K562 (cell line): ENCODE data around the gene GTSE1. TPM values are rescaled to one million over a fixed set of nuclear protein-coding genes. Genes with fewer than 3 reads are reported as not detected.

Experiments
- ATAC-seq: fragments of 200-7000 bp; cut with Tn5 transposase; 3 replicates; pipeline ENCODE4 v1.9.1; 2020; ENCODE audit warnings: moderate library complexity
- BruUV-seq: library from RNA; stranded (reverse); fragments of 400-500 nt; replicated peaks from 2 replicates; lab custom pipeline; 2021; lab: Mats Ljungman, UMichigan
- CTCF ChIA-PET: fragments of 300-600 bp; formaldehyde crosslinking; extraction: SDS; loops from one replicate; lab custom pipeline; 2021; ENCODE audit warnings: low intra/inter-chr PET ratio; lab: Yijun Ruan, JAX
- POLR2A ChIA-PET: fragments of 300-600, 350-650 bp; sonication (Branson Sonifier 250); formaldehyde crosslinking; extraction: SDS; loops from one replicate; lab custom pipeline; 2021; ENCODE audit warnings: antibody characterized with exemption, inconsistent platforms; lab: Yijun Ruan, JAX
- DNase-seq, 4 experiments: peaks; one replicate each; pipeline versions ENCODE4 v3.0.0 to v3.0.0-alpha.2; 2011 to 2018; ENCODE audit warnings: low spot score in 3 of 4, mixed read lengths in 3 of 4; ENCODE audit errors: extremely low read depth in 1 of 4
- FAIRE-seq: peaks from 2 replicates; lab custom pipeline; 2011; peaks lifted over from hg19 to GRCh38; lab: Jason Lieb, UNC
- H2AFZ ChIP-seq: 2 replicates; pipeline ENCODE4 v1.6.0; 2011; ENCODE audit warnings: low read depth, low read length, control low read depth, inconsistent platforms
- H3K27ac ChIP-seq: fragments of 200-600 bp; 3 replicates; pipeline ENCODE4 v1.8.0; 2011; ENCODE audit warnings: low read depth, mild to moderate bottlenecking, control low read depth, inconsistent platforms, low read length, moderate library complexity, mixed read lengths; ENCODE audit errors: extremely low read depth
- H3K27me3 ChIP-seq, 2 experiments: fragments of 300-600 bp in 1 of 2; 2 replicates in 1 of 2; 3 replicates in 1 of 2; pipeline versions ENCODE4 v1.6.0 to v1.8.0; 2011; ENCODE audit warnings: inconsistent platforms in 2 of 2, low read length in 2 of 2, mild to moderate bottlenecking in 1 of 2, mixed read lengths in 1 of 2, moderate library complexity in 1 of 2; ENCODE audit not compliant: control insufficient read depth in 2 of 2, insufficient read depth in 2 of 2
- H3K36me3 ChIP-seq: fragments of 300-600 bp; 3 replicates; pipeline ENCODE4 v1.8.0; 2011; ENCODE audit warnings: mild to moderate bottlenecking, low read length, inconsistent platforms; ENCODE audit not compliant: control insufficient read depth, insufficient read depth
- H3K4me1 ChIP-seq, 2 experiments: fragments of 200-600 bp in 1 of 2; replicated peaks in 1 of 2; 2 replicates in 1 of 2; 3 replicates in 1 of 2; pipeline versions ENCODE4 v1.5.1 to v1.8.0; 2011; ENCODE audit warnings: inconsistent platforms in 2 of 2, low read length in 2 of 2, mild to moderate bottlenecking in 1 of 2, mixed read lengths in 1 of 2, moderate library complexity in 1 of 2; ENCODE audit not compliant: control insufficient read depth in 2 of 2, insufficient read depth in 2 of 2
- H3K4me2 ChIP-seq: 2 replicates; pipeline ENCODE4 v1.6.1; 2011; ENCODE audit warnings: low read length, control low read depth, inconsistent platforms, mixed read lengths; ENCODE audit not compliant: insufficient read depth
- H3K4me3 ChIP-seq: fragments of 200-600 bp; sonication (generic), shearing (Covaris generic); 2 replicates; pipeline ENCODE4 v1.5.1; 2016; ENCODE audit warnings: control low read depth, inconsistent platforms
- H3K79me2 ChIP-seq: fragments of 200-600 bp; 3 replicates; pipeline ENCODE4 v1.8.0; 2011; ENCODE audit warnings: low read length, inconsistent platforms; ENCODE audit not compliant: control insufficient read depth, insufficient read depth
- H3K9ac ChIP-seq, 2 experiments: 2 replicates each; pipeline versions ENCODE4 v1.6.0 to v1.6.1; 2011; ENCODE audit warnings: low read depth in 2 of 2, low read length in 2 of 2, control low read depth in 1 of 2, inconsistent platforms in 1 of 2, mild to moderate bottlenecking in 1 of 2, mixed read lengths in 1 of 2; ENCODE audit not compliant: insufficient read depth in 1 of 2
- H3K9me1 ChIP-seq: one replicate; pipeline ENCODE4 v1.6.0; 2011; ENCODE audit warnings: inconsistent platforms, mild to moderate bottlenecking, low read length, moderate library complexity; ENCODE audit not compliant: control insufficient read depth, insufficient read depth
- H3K9me3 ChIP-seq: replicated peaks from 2 replicates; pipeline ENCODE4 v1.5.1; 2011; ENCODE audit warnings: low read depth, low read length, inconsistent platforms; ENCODE audit not compliant: control insufficient read depth, insufficient read depth
- H4K20me1 ChIP-seq: replicated peaks from 2 replicates; pipeline ENCODE4 v1.6.1; 2011; ENCODE audit warnings: low read length, inconsistent platforms, mixed read lengths; ENCODE audit not compliant: control insufficient read depth, insufficient read depth
- MAFG ChIP-seq: fragments of 450-650 bp; conservative IDR thresholded peaks from 2 replicates; pipeline ENCODE4 v1.6.1; 2016; ENCODE audit warnings: missing genetic modification characterization, missing compliant biosample characterization
- MECOM ChIP-seq: fragments of 250-450 bp; sonication (Bioruptor Pico); IDR thresholded peaks from 2 replicates; pipeline ENCODE4 v1.8.0; 2022; ENCODE audit warnings: inconsistent platforms
- PRPF4 ChIP-seq: fragments of 200-400 bp; formaldehyde crosslinking; IDR thresholded peaks from one replicate; pipeline ENCODE4 v1.6.1; 2017; ENCODE audit warnings: low read length, low read depth, mild to moderate bottlenecking; ENCODE audit not compliant: insufficient read depth, poor library complexity, severe bottlenecking
- RREB1 ChIP-seq: fragments of 250-450 bp; sonication (Bioruptor Pico); IDR thresholded peaks from 2 replicates; pipeline ENCODE4 v1.4.0; 2020
- ZNF57 ChIP-seq: fragments of 450-650 bp; formaldehyde crosslinking; IDR thresholded peaks from 2 replicates; pipeline ENCODE4 v1.4.0; 2020; ENCODE audit warnings: mild to moderate bottlenecking, moderate library complexity
- WGBS: fragments of 100-300 bp; shearing (Covaris generic); methylation state at CpG from one replicate; pipeline ENCODE4 v1.1.6; 2016; ENCODE audit warnings: low coverage, mixed read lengths; ENCODE audit not compliant: insufficient coverage; ENCODE audit errors: missing lambda C conversion rate; 5-methylcytosine and 5-hydroxymethylcytosine counted together
- in situ Hi-C: fragments of 300-500 bp; cut with MboI; formaldehyde crosslinking; loops from 4 replicates; pipeline ENCODE4 v1.15.0; 2018; ENCODE audit warnings: inconsistent platforms, mixed read lengths
- intact Hi-C: fragments of 100-400 bp; cut with micrococcal nuclease; formaldehyde crosslinking; loops from 2 replicates; pipeline ENCODE4 v1.14.2; 2022
- polyA plus RNA-seq, 8 experiments: library from polyadenylated mRNA; depleted of rRNA in 4 of 8; stranded (reverse) in 5 of 8; unstranded in 3 of 8; fragments of >200 nt; fragmentation: Nextera tagmentation in 2 of 8; fragmentation: Illumina TruSeq in 1 of 8; extraction: Ambion mirVana in 2 of 8; extraction: Trizol in 1 of 8; gene quantifications; 2 replicates each; pipeline versions ENCODE4 v1.2.1 to v1.2.3, GENCODE V29; 2011 to 2014; ENCODE audit warnings: inconsistent platforms in 1 of 8, missing spikeins in 1 of 8
- total RNA-seq, 7 experiments: library from RNA; depleted of rRNA in 6 of 7; stranded (reverse); fragments of >200 nt in 6 of 7; fragmentation: Illumina TruSeq in 2 of 7; extraction: Trizol in 2 of 7; gene quantifications; 2 replicates each; pipeline versions ENCODE4 v1.2.1 to v1.2.3, GENCODE V29; 2011 to 2021; ENCODE audit warnings: low replicate concordance in 1 of 7
- TF ChIP-seq, protein P1 (sequence below), 3 experiments: fragments of 200-800 bp in 1 of 3; sonication (Bioruptor generic) in 1 of 3; sonication (generic) in 1 of 3; formaldehyde crosslinking in 1 of 3; IDR thresholded peaks; 2 replicates each; pipeline versions ENCODE4 v1.6.1 to v1.8.0; 2016 to 2022; ENCODE audit warnings: mild to moderate bottlenecking in 2 of 3, missing compliant biosample characterization in 2 of 3, missing genetic modification characterization in 2 of 3, missing genetic modification reagents in 1 of 3

GTSE1 gene
- total and polyA plus RNA-seq, 9 of the 15 experiments (the other 6 are each of a cell fraction or from before 2014, with no cell fraction given), result 2.5 to 22.5 (median 12.9) TPM

GRCh38 chr22:46350646-46351045 lies 54.0 kb downstream of the GTSE1 start (continued):
- TF ChIP-seq RREB1 (CRISPR knock-in tag) (no peak), MAFG (no peak)

DNA sequence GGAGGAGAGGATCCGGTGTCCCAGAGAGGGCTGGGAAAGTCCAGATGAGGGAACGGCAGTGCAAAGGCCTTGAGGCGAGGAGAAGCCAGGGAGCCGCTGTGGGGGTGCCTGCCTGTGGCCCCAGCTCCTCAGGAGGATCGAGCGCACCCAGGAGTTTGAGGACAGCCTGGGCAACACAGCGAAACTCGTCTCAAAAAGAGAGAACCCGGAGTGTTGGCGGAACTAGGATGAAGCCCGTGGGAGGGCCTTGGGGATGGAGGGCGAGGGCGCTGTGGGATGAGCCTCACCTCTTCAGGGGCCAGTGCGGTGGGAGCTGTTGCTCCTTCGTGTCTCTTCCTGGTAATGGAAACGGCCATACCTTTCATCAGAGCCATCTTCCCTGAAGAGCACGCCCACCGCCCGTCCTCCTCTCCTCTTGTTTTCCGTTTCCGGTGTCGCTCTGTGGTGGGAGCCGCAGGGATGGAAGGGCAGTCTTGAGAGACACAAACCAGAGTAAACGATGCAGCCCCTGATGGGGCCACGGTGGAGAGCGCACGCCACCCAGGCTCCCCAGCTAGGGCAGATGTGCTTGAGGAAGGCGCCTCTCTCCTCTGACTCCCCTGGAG lies 54.6 kb downstream of the GTSE1 start:
- H3K4me1 ChIP-seq, result no peaks in the 10 kb centered on the region
- in situ Hi-C loops (no loop called here), intact Hi-C loops (no loop called here)
- H3K9me3 ChIP-seq, result no peaks in the 10 kb centered on the region
- no peaks in the 10 kb centered on the region for H3K27me3 ChIP-seq
- H3K36me3 ChIP-seq, result peaks cover 90% of the 10 kb centered on the region; the same call in 2 of the 3 replicates
- TF ChIP-seq PRPF4 (no peak), MECOM (CRISPR knock-in tag) (no peak), ZNF57 (CRISPR knock-in tag) (no peak)
- TF ChIP-seq, protein P1, sequence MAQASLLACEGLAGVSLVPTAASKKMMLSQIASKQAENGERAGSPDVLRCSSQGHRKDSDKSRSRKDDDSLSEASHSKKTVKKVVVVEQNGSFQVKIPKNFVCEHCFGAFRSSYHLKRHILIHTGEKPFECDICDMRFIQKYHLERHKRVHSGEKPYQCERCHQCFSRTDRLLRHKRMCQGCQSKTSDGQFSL (CRISPR knock-in tag; IDR thresholded peaks at IDR 0.05), result no peak
- TF ChIP-seq, protein P1 (tag; IDR thresholded peaks at IDR 0.05), result no peak
- H3K9ac ChIP-seq, result no peak overlapping the region
- H3K27ac ChIP-seq, result no peak overlapping the region
- CTCF ChIA-PET, result no interaction called here
- no peak overlapping the region for H2AFZ ChIP-seq
- peaks cover 3% of the 10 kb centered on the region; the same call in 1 of the 2 replicates for H4K20me1 ChIP-seq
- DNase-seq (no peak), ATAC-seq (no peak), FAIRE-seq (no peak)
- no peak overlapping the region for H3K4me2 ChIP-seq
- no peak overlapping the region for H3K4me3 ChIP-seq
- BruUV-seq, result no TSS peak
- 98% methylated on average over 6 of the region's 28 CpGs for WGBS
- POLR2A ChIA-PET, result no interaction called here
- H3K79me2 ChIP-seq, result no peaks in the 10 kb centered on the region
- no peaks in the 10 kb centered on the region for H3K9me1 ChIP-seq
